K562 (cell line): Measurements from ENCODE around the gene DELE1. TPM values are rescaled to one million over a fixed set of nuclear protein-coding genes. Genes with fewer than 3 reads are reported as not detected.

Source experiments
- BCL6 ChIP-seq: fragments of 250-450 bp; sonication (Bioruptor Pico); IDR thresholded peaks from 2 replicates; pipeline ENCODE4 v1.4.0; 2020
- CREB3 ChIP-seq: fragments of 450-650 bp; conservative IDR thresholded peaks from 2 replicates; pipeline ENCODE4 v1.6.1; 2016; ENCODE audit warnings: missing genetic modification characterization, low read depth, mild to moderate bottlenecking, missing compliant biosample characterization, moderate library complexity
- CTCFL ChIP-seq: IDR thresholded peaks from 2 replicates; pipeline ENCODE4 v1.6.1; 2011; ENCODE audit warnings: borderline replicate concordance, low read depth, mild to moderate bottlenecking, moderate library complexity, low read length; ENCODE audit not compliant: insufficient read depth, poor library complexity, severe bottlenecking
- CUX1 ChIP-seq: fragments of 200-800 bp; sonication (Bioruptor generic); IDR thresholded peaks from 2 replicates; pipeline ENCODE4 v1.6.1; 2016; ENCODE audit warnings: missing genetic modification characterization, missing compliant biosample characterization
- EGR1 ChIP-seq: fragments of 450-650 bp; conservative IDR thresholded peaks from 2 replicates; pipeline ENCODE4 v1.6.1; 2017; ENCODE audit warnings: mild to moderate bottlenecking
- ETV1 ChIP-seq: fragments of 450-650 bp; conservative IDR thresholded peaks from 2 replicates; pipeline ENCODE4 v1.6.1; 2016; ENCODE audit warnings: missing genetic modification characterization, control low read depth, low read depth, missing compliant biosample characterization
- FOXA3 ChIP-seq, 2 experiments: fragments of 450-650 bp in 1 of 2; sonication (generic) in 1 of 2; formaldehyde crosslinking; IDR thresholded peaks in 1 of 2; conservative IDR thresholded peaks in 1 of 2; 2 replicates each; pipeline versions ENCODE4 v1.4.0 to v1.8.0; 2020 to 2022; ENCODE audit warnings: mild to moderate bottlenecking in 2 of 2, missing genetic modification reagents in 1 of 2
- FOXJ2 ChIP-seq: fragments of 200-800 bp; sonication (Bioruptor generic); IDR thresholded peaks from 2 replicates; pipeline ENCODE4 v1.6.1; 2016; ENCODE audit warnings: missing genetic modification characterization, missing compliant biosample characterization
- FOXK1 ChIP-seq: sonication (generic); formaldehyde crosslinking; IDR thresholded peaks from 2 replicates; pipeline ENCODE4 v1.8.0; 2022; ENCODE audit warnings: missing genetic modification reagents, mild to moderate bottlenecking, borderline replicate concordance
- GATAD2A ChIP-seq: fragments of 450-650 bp; IDR thresholded peaks from 2 replicates; pipeline ENCODE4 v1.6.1; 2017
- HNRNPUL1 ChIP-seq: fragments of 200-400 bp; formaldehyde crosslinking; IDR thresholded peaks from 2 replicates; pipeline ENCODE4 v1.6.1; 2017; ENCODE audit warnings: low read length
- HOXB6 ChIP-seq: fragments of 250-450 bp; sonication (Bioruptor Pico); IDR thresholded peaks from 2 replicates; pipeline ENCODE4 v1.5.1; 2022; ENCODE audit warnings: mild to moderate bottlenecking, borderline replicate concordance
- IFI16 ChIP-seq: fragments of 250-450 bp; sonication (Bioruptor Pico); IDR thresholded peaks from 2 replicates; pipeline ENCODE4 v2.1.2; 2022; ENCODE audit warnings: mild to moderate bottlenecking, inconsistent platforms
- ILF3 ChIP-seq: fragments of 450-650 bp; IDR thresholded peaks from 2 replicates; pipeline ENCODE4 v1.6.1; 2018; ENCODE audit warnings: antibody characterized with exemption, mild to moderate bottlenecking, moderate library complexity, borderline replicate concordance
- SAFB2 ChIP-seq: fragments of 200-400 bp; formaldehyde crosslinking; IDR thresholded peaks from 2 replicates; pipeline ENCODE4 v1.6.1; 2018; ENCODE audit warnings: borderline replicate concordance, low read length, low read depth, moderate library complexity; ENCODE audit not compliant: severe bottlenecking
- SRSF3 ChIP-seq: fragments of 200-400 bp; formaldehyde crosslinking; IDR thresholded peaks from 2 replicates; pipeline ENCODE4 v1.6.1; 2016; ENCODE audit warnings: mild to moderate bottlenecking, low read length, moderate library complexity; ENCODE audit not compliant: insufficient read depth
- ZKSCAN3 ChIP-seq: fragments of 250-450 bp; sonication (Bioruptor Pico); IDR thresholded peaks from 2 replicates; pipeline ENCODE4 v1.4.0; 2020
- ZNF165 ChIP-seq: fragments of 250-450 bp; sonication (Bioruptor Pico); IDR thresholded peaks from 2 replicates; pipeline ENCODE4 v1.4.0; 2020; ENCODE audit warnings: borderline replicate concordance
- ZNF324 ChIP-seq: fragments of 250-450 bp; sonication (Bioruptor Pico); IDR thresholded peaks from 2 replicates; pipeline ENCODE4 v1.4.0; 2020; ENCODE audit warnings: mild to moderate bottlenecking
- ZNF644 ChIP-seq: fragments of 200-800 bp; sonication (Bioruptor generic); IDR thresholded peaks from 2 replicates; pipeline ENCODE4 v1.6.1; 2016; ENCODE audit warnings: low read depth, missing genetic modification characterization, missing compliant biosample characterization
- polyA plus RNA-seq, 8 experiments: library from polyadenylated mRNA; depleted of rRNA in 4 of 8; stranded (reverse) in 5 of 8; unstranded in 3 of 8; fragments of >200 nt; fragmentation: Nextera tagmentation in 2 of 8; fragmentation: Illumina TruSeq in 1 of 8; extraction: Ambion mirVana in 2 of 8; extraction: Trizol in 1 of 8; gene quantifications; 2 replicates each; pipeline versions ENCODE4 v1.2.1 to v1.2.3, GENCODE V29; 2011 to 2014; ENCODE audit warnings: inconsistent platforms in 1 of 8, missing spikeins in 1 of 8
- total RNA-seq, 7 experiments: library from RNA; depleted of rRNA in 6 of 7; stranded (reverse); fragments of >200 nt in 6 of 7; fragmentation: Illumina TruSeq in 2 of 7; extraction: Trizol in 2 of 7; gene quantifications; 2 replicates each; pipeline versions ENCODE4 v1.2.1 to v1.2.3, GENCODE V29; 2011 to 2021; ENCODE audit warnings: low replicate concordance in 1 of 7

Gene DELE1
- total and polyA plus RNA-seq, 9 of the 15 experiments (the other 6 are each of a cell fraction or from before 2014, with no cell fraction given) = 16.6 to 74.4 (median 49.8) TPM

- TF ChIP-seq CREB3 = 0 out of 2 replicates have a peak, but pooled peaks have one; percentile 1
- no peak for TF ChIP-seq FOXJ2
- no peak for TF ChIP-seq SAFB2
- no peak for TF ChIP-seq HOXB6 (CRISPR knock-in tag)
- TF ChIP-seq CTCFL = peak; percentile 83
- no peak; the same call in 1 of the 2 replicates for TF ChIP-seq FOXK1 (CRISPR knock-in tag)
- TF ChIP-seq ZKSCAN3 = no peak
- TF ChIP-seq ZNF165 (CRISPR knock-in tag) = no peak
- TF ChIP-seq SRSF3 = no peak
- peak; percentile 89 for TF ChIP-seq ETV1 (tag)
- no peak for TF ChIP-seq ZNF324
- TF ChIP-seq BCL6 (CRISPR knock-in tag) = no peak
- no peak for TF ChIP-seq CUX1
- TF ChIP-seq IFI16 (CRISPR knock-in tag) = no peak
- peak; percentile 41 for TF ChIP-seq EGR1
- no peak for TF ChIP-seq HNRNPUL1
- TF ChIP-seq ILF3 = no peak
- 0 out of 2 replicates have a peak, but pooled peaks have one; percentile 20 for TF ChIP-seq ZNF644 (tag)
- 0 out of 2 replicates have a peak, but pooled peaks have one; percentile 54 for TF ChIP-seq GATAD2A
- peak in 1 of 2 experiments; percentile 61; a peak in 1 of 4 replicates for TF ChIP-seq FOXA3 (CRISPR knock-in tag; conservative IDR thresholded peaks at IDR 0.05 in 1 of 2, IDR thresholded peaks at IDR 0.05 in 1 of 2)
Measured at GRCh38 chr5:141968914-141969608, 45.4 kb downstream of the DELE1 start, which contains the start of gene RNF14 (continued).
